Parathyroid adenoma (tissue), 2 donors: ENCODE data around the gene ARHGEF6.

Experiments used
- H2AFZ ChIP-seq: fragments of 300-600 bp; sonication (generic); one replicate; pipeline ENCODE4 v1.7.0; 2017; ENCODE audit warnings: antibody characterized with exemption, mild to moderate bottlenecking
- H3K27ac ChIP-seq: fragments of 300-600 bp; sonication (generic); one replicate; pipeline ENCODE4 v1.7.0; 2017
- H3K27me3 ChIP-seq: fragments of 300-600 bp; sonication (generic); one replicate; pipeline ENCODE4 v1.7.0; 2017; ENCODE audit warnings: low read length; ENCODE audit not compliant: control insufficient read depth, insufficient read depth
- H3K36me3 ChIP-seq: fragments of 300-600 bp; sonication (generic); one replicate; pipeline ENCODE4 v1.7.0; 2017; ENCODE audit warnings: low read length; ENCODE audit not compliant: control insufficient read depth, insufficient read depth
- H3K4me1 ChIP-seq: fragments of 300-600 bp; sonication (generic); one replicate; pipeline ENCODE4 v1.7.0; 2017; ENCODE audit warnings: control low read depth
- H3K4me2 ChIP-seq: fragments of 300-600 bp; sonication (generic); one replicate; pipeline ENCODE4 v1.7.0; 2017; ENCODE audit warnings: low read length
- H3K4me3 ChIP-seq: fragments of 300-600 bp; sonication (generic); one replicate; pipeline ENCODE4 v1.7.0; 2017; ENCODE audit warnings: low read depth, low read length
- H3K79me2 ChIP-seq: fragments of 300-600 bp; sonication (generic); one replicate; pipeline ENCODE4 v1.7.0; 2017; ENCODE audit warnings: control low read depth
- H3K9ac ChIP-seq: fragments of 300-600 bp; sonication (generic); one replicate; pipeline ENCODE4 v1.7.0; 2017; ENCODE audit warnings: mild to moderate bottlenecking
- H3K9me3 ChIP-seq: fragments of 300-600 bp; sonication (generic); one replicate; pipeline ENCODE4 v1.7.0; 2017; ENCODE audit warnings: low read length; ENCODE audit not compliant: control insufficient read depth
- CTCF ChIP-seq: fragments of 300-600 bp; sonication (generic); IDR thresholded peaks from one replicate; pipeline ENCODE4 v1.7.0; 2017; ENCODE audit warnings: antibody characterized with exemption, mild to moderate bottlenecking
- donor health status: primary hyperparathyroidism.

ARHGEF6 gene

GRCh38 chrX:136636121-136636520 lies 144.6 kb downstream of the ARHGEF6 start:
- Histone ChIP-seq H3K4me3 (no peak overlapping the region), H3K9ac (no peak overlapping the region), H3K79me2 (no peaks in the 10 kb centered on the region), H3K36me3 (no peaks in the 10 kb centered on the region), H3K9me3 (no peaks in the 10 kb centered on the region), H3K27me3 (no peaks in the 10 kb centered on the region), H3K4me1 (no peaks in the 10 kb centered on the region), H3K4me2 (no peak overlapping the region), H2AFZ (no peak overlapping the region), H3K27ac (no peak overlapping the region)
- TF ChIP-seq CTCF: no peak

GRCh38 chrX:136635235-136635634 lies 145.5 kb downstream of the ARHGEF6 start:
- Histone ChIP-seq H3K9ac (no peak overlapping the region), H3K27me3 (no peaks in the 10 kb centered on the region), H2AFZ (no peak overlapping the region), H3K27ac (no peak overlapping the region), H3K79me2 (no peaks in the 10 kb centered on the region), H3K36me3 (no peaks in the 10 kb centered on the region), H3K4me2 (no peak overlapping the region), H3K9me3 (no peaks in the 10 kb centered on the region), H3K4me3 (no peak overlapping the region), H3K4me1 (no peaks in the 10 kb centered on the region)
- TF ChIP-seq CTCF: no peak

GRCh38 chrX:136630881-136631280 lies 149.9 kb downstream of the ARHGEF6 start:
- no peaks in the 10 kb centered on the region for H3K9me3 ChIP-seq
- H3K9ac ChIP-seq: no peak overlapping the region
- no peak overlapping the region for H3K27ac ChIP-seq
- H3K4me2 ChIP-seq: no peak overlapping the region
- no peak overlapping the region for H2AFZ ChIP-seq
- TF ChIP-seq CTCF: no peak
- no peaks in the 10 kb centered on the region for H3K36me3 ChIP-seq
- H3K4me3 ChIP-seq: no peak overlapping the region
- H3K27me3 ChIP-seq: no peaks in the 10 kb centered on the region
- no peaks in the 10 kb centered on the region for H3K79me2 ChIP-seq
- H3K4me1 ChIP-seq: no peaks in the 10 kb centered on the region

- no peaks in the 10 kb centered on the region for H3K36me3 ChIP-seq
- H3K4me1 ChIP-seq: no peaks in the 10 kb centered on the region
- no peak overlapping the region for H3K4me3 ChIP-seq
- no peak for TF ChIP-seq CTCF
- H3K79me2 ChIP-seq: no peaks in the 10 kb centered on the region
- H3K27me3 ChIP-seq: no peaks in the 10 kb centered on the region
- no peak overlapping the region for H2AFZ ChIP-seq
- no peak overlapping the region for H3K27ac ChIP-seq
- no peaks in the 10 kb centered on the region for H3K9me3 ChIP-seq
- H3K9ac ChIP-seq: no peak overlapping the region
- H3K4me2 ChIP-seq: no peak overlapping the region
Measured at GRCh38 chrX:136629084-136629750, 151.5 kb downstream of the ARHGEF6 start.

GRCh38 chrX:136627409-136627808 lies 153.3 kb downstream of the ARHGEF6 start:
- Histone ChIP-seq H3K9ac (no peak overlapping the region), H3K4me2 (no peak overlapping the region), H3K27me3 (no peaks in the 10 kb centered on the region), H3K9me3 (no peaks in the 10 kb centered on the region), H2AFZ (no peak overlapping the region), H3K4me3 (no peak overlapping the region), H3K27ac (no peak overlapping the region), H3K79me2 (no peaks in the 10 kb centered on the region), H3K36me3 (no peaks in the 10 kb centered on the region), H3K4me1 (no peaks in the 10 kb centered on the region)
- TF ChIP-seq CTCF: no peak
